Heart left ventricle (tissue), 16 donors: ENCODE measurements around the gene C10orf53. TPM values are rescaled to one million over a fixed set of nuclear protein-coding genes. Genes with fewer than 3 reads are reported as not detected.

ENCODE experiments used
- ATAC-seq, 4 donors: fragments of 200-7000 bp; cut with Tn5 transposase; one replicate each; pipeline ENCODE4 v1.9.1; 2020 to 2022; ENCODE audit warnings: moderate library complexity in 4 of 4, mild to moderate bottlenecking in 3 of 4, moderate number of reproducible peaks in 1 of 4
- DNase-seq, 5 donors: peaks; one replicate each; pipeline ENCODE4 v3.0.0-alpha.2; 2020
- H3K27ac ChIP-seq, 12 donors: fragments of 200-600 bp; sonication (generic) in 4 of 12; one replicate each; pipeline versions ENCODE4 v1.5.0 to v1.8.0; 2016 to 2022; ENCODE audit warnings: mild to moderate bottlenecking in 2 of 12
- H3K27me3 ChIP-seq, 9 donors: fragments of 200-600 bp; sonication (generic) in 2 of 9; one replicate each; pipeline versions ENCODE4 v1.5.1 to v1.8.0; 2016 to 2022; ENCODE audit warnings: mild to moderate bottlenecking in 3 of 9
- H3K36me3 ChIP-seq, 9 donors: fragments of 200-600 bp; sonication (generic) in 2 of 9; one replicate each; pipeline versions ENCODE4 v1.5.0 to v1.8.0; 2018 to 2022; ENCODE audit warnings: mild to moderate bottlenecking in 2 of 9
- H3K4me1 ChIP-seq, 12 donors: fragments of 200-600 bp; sonication (generic) in 4 of 12; one replicate each; pipeline versions ENCODE4 v1.5.0 to v1.8.0; 2016 to 2022; ENCODE audit warnings: mild to moderate bottlenecking in 3 of 12
- H3K4me3 ChIP-seq, 12 donors: fragments of 200-600 bp; sonication (generic) in 4 of 12; one replicate each; pipeline versions ENCODE4 v1.5.0 to v1.8.0; 2017 to 2022; ENCODE audit warnings: mild to moderate bottlenecking in 9 of 12, moderate library complexity in 4 of 12
- H3K9me3 ChIP-seq, 12 donors: fragments of 200-600 bp; sonication (generic) in 4 of 12; one replicate each; pipeline versions ENCODE4 v1.5.0 to v1.8.0; 2016 to 2022; ENCODE audit warnings: mild to moderate bottlenecking in 1 of 12
- POLR2A ChIP-seq, 2 donors: fragments of 450-650 bp; IDR thresholded peaks; one replicate each; pipeline ENCODE4 v1.6.1; 2017; ENCODE audit warnings: antibody characterized with exemption in 2 of 2, mild to moderate bottlenecking in 2 of 2, moderate library complexity in 2 of 2
- WGBS, 4 donors: extraction: QIAGEN DNeasy Blood & Tissue Kit in 2 of 4; methylation state at CpG; one replicate each; pipeline versions ENCODE4 v1.1.5 to v1.1.7; 2013 to 2018; 5-methylcytosine and 5-hydroxymethylcytosine counted together
- intact Hi-C, 10 donors: fragments of 100-400 bp; cut with DNase I; formaldehyde crosslinking; loops; one replicate each; pipeline versions ENCODE4 v1.11.1 to v1.14.2; 2022
- polyA plus RNA-seq, 2 donors: library from polyadenylated mRNA; stranded (reverse); fragments of 200-250 nt; gene quantifications; one replicate each; pipeline ENCODE4 v1.2.3, GENCODE V29; 2013
- total RNA-seq, 9 donors: library from RNA; depleted of rRNA in 2 of 9; stranded (reverse); fragments of >200 nt in 2 of 9; fragmentation: NEBNext Ultra II Directional in 3 of 9; extraction: Animal tissue kit (Norgen Biotek cat#: 25700) in 3 of 9; gene quantifications; one replicate each; pipeline versions ENCODE4 v1.1.0 to v1.2.4, GENCODE V29; 2016 to 2023
- TF ChIP-seq, protein P1 (sequence below), 12 donors: fragments of 200-600 bp; sonication (generic) in 4 of 12; IDR thresholded peaks; one replicate each; pipeline versions ENCODE4 v1.5.0 to v1.8.0; 2018 to 2022; ENCODE audit warnings: antibody characterized with exemption in 12 of 12, mild to moderate bottlenecking in 5 of 12
- donor health status: ischemic (EF 13 %, LVEDD 7.1; RV severe dilation, severe dysfunction).
- donor health status: healthy with polysubstance abuse.
- donor health status: DM: no; HTN: yes; CAD: no.
- donor health status: DM: no; HTN: no; CAD: no.
- donor health status: ischemic (EF 25% LVEDD 6.9; RV normal size, moderate dysfunction).
- donor health status: ischemic (EF 25% LVEDD 5.7; RV mildly dilated, moderate dysfunction).
- donor health status: healthy.
- donor health status: DM: yes; HTN: yes; CAD: no.
- donor health status: ischemic (EF 35%, LVEDD 5.7; RV mildly dilated, moderate dysfunction).
- donor health status: nonischemic (EF 11% LVEDD 7.7; RV severe dilation, severe dysfunction).
- donor health status: DM: yes; HTN: yes; CAD: no.
- donor health status: PGD.
- donor health status: ischemic (EF 29% LVEDD 5.4; RV normal size, mild dysfunction).
- donor health status: nonischemic (EF 23%, LVEDD 6.1; RV moderate dilation, normal function).

The C10orf53 gene
- total and polyA plus RNA-seq, 11 donors, result not detected

GRCh38 chr10:49651917-49652316 lies 27.5 kb upstream of the C10orf53 start:
- no peaks in the 10 kb centered on the region for H3K9me3 ChIP-seq
- intact Hi-C loops, result no loop called here
- H3K4me1 ChIP-seq, result no peaks in the 10 kb centered on the region
- H3K27me3 ChIP-seq, result peaks cover 0 to 31% (median 4%) of the 10 kb centered on the region in 9 donors
- 59 to 75% (median 63%) methylated on average over 2 of the region's 2 CpGs for WGBS, 4 donors
- ATAC-seq (no peak), DNase-seq (no peak)
- H3K36me3 ChIP-seq, result no peaks in the 10 kb centered on the region
- H3K4me3 ChIP-seq, result no peak overlapping the region
- no peak for TF ChIP-seq POLR2A (IDR thresholded peaks at IDR 0.05)
- TF ChIP-seq, protein P1, sequence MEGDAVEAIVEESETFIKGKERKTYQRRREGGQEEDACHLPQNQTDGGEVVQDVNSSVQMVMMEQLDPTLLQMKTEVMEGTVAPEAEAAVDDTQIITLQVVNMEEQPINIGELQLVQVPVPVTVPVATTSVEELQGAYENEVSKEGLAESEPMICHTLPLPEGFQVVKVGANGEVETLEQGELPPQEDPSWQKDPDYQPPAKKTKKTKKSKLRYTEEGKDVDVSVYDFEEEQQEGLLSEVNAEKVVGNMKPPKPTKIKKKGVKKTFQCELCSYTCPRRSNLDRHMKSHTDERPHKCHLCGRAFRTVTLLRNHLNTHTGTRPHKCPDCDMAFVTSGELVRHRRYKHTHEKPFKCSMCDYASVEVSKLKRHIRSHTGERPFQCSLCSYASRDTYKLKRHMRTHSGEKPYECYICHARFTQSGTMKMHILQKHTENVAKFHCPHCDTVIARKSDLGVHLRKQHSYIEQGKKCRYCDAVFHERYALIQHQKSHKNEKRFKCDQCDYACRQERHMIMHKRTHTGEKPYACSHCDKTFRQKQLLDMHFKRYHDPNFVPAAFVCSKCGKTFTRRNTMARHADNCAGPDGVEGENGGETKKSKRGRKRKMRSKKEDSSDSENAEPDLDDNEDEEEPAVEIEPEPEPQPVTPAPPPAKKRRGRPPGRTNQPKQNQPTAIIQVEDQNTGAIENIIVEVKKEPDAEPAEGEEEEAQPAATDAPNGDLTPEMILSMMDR (IDR thresholded peaks at IDR 0.05), result no peak
- no peak overlapping the region for H3K27ac ChIP-seq

GRCh38 chr10:49652421-49653272 lies 26.8 kb upstream of the C10orf53 start:
- peaks cover 0 to 31% (median 4%) of the 10 kb centered on the region in 9 donors for H3K27me3 ChIP-seq
- no peaks in the 10 kb centered on the region for H3K4me1 ChIP-seq
- no peak overlapping the region for H3K27ac ChIP-seq
- H3K4me3 ChIP-seq, result no peak overlapping the region
- H3K36me3 ChIP-seq, result no peaks in the 10 kb centered on the region
- no peak for DNase-seq
- intact Hi-C loops, result no loop called here
- WGBS, 4 donors, result 74 to 84% (median 80%) methylated on average over 15 of the region's 15 CpGs
- H3K9me3 ChIP-seq, result peaks cover 0 to 3% (median 0%) of the 10 kb centered on the region in 12 donors
- no peak for ATAC-seq
- TF ChIP-seq, protein P1 (IDR thresholded peaks at IDR 0.05), result no peak

- Histone ChIP-seq H3K4me3 (no peak overlapping the region), H3K27me3 (peaks cover 0 to 31% (median 4%) of the 10 kb centered on the region in 9 donors), H3K36me3 (no peaks in the 10 kb centered on the region), H3K9me3 (peaks cover 0 to 3% (median 0%) of the 10 kb centered on the region in 12 donors), H3K27ac (no peak overlapping the region), H3K4me1 (no peaks in the 10 kb centered on the region)
- DNase-seq, result no peak
- ATAC-seq, result no peak
- TF ChIP-seq POLR2A (IDR thresholded peaks at IDR 0.05), result no peak
- TF ChIP-seq, protein P1 (IDR thresholded peaks at IDR 0.05), result no peak
- WGBS, 4 donors, result 74 to 89% (median 83%) methylated on average over 5 to 11 of the region's 11 CpGs
- intact Hi-C loops, result no loop called here
Observed at GRCh38 chr10:49653273-49653929, 26.1 kb upstream of the C10orf53 start.

- intact Hi-C loops, result no loop called here
- Histone ChIP-seq H3K27me3 (peaks cover 0 to 27% (median 4%) of the 10 kb centered on the region in 9 donors), H3K27ac (no peak overlapping the region), H3K9me3 (peaks cover 0 to 11% (median 4%) of the 10 kb centered on the region in 12 donors), H3K4me1 (no peaks in the 10 kb centered on the region), H3K4me3 (no peak overlapping the region), H3K36me3 (no peaks in the 10 kb centered on the region)
- TF ChIP-seq, protein P1 (IDR thresholded peaks at IDR 0.05), result no peak
- TF ChIP-seq POLR2A (IDR thresholded peaks at IDR 0.05), result no peak
- 40 to 46% (median 44%) methylated on average over 3 to 5 of the region's 5 CpGs for WGBS, 4 donors
- DNase-seq, result no peak
- no peak for ATAC-seq
Observed at GRCh38 chr10:49654036-49654693, 25.3 kb upstream of the C10orf53 start.
